SK-N-SH treated with all-trans-retinoic acid at 6 μM for 48 hours (cell line): ENCODE measurements around the gene MOB1A.

Experiments
- ZFP3 ChIP-seq: fragments of 250-450 bp; sonication (Bioruptor Pico); IDR thresholded peaks from 2 replicates; pipeline ENCODE4 v1.5.0; 2020; ENCODE audit warnings: mild to moderate bottlenecking, moderate library complexity
- ZFP30 ChIP-seq: fragments of 450-650 bp; formaldehyde crosslinking; IDR thresholded peaks from 2 replicates; pipeline ENCODE4 v1.5.0; 2022; ENCODE audit warnings: mild to moderate bottlenecking, moderate library complexity
- ZNF8 ChIP-seq: fragments of 450-650 bp; formaldehyde crosslinking; IDR thresholded peaks from 2 replicates; pipeline ENCODE4 v1.5.0; 2020; ENCODE audit warnings: mild to moderate bottlenecking, moderate library complexity
- TF ChIP-seq, protein P1 (sequence below): fragments of 250-450 bp; sonication (Bioruptor Pico); IDR thresholded peaks from 2 replicates; pipeline ENCODE4 v1.5.1; 2020; ENCODE audit warnings: low read depth, mild to moderate bottlenecking, moderate library complexity
- TF ChIP-seq, protein P2 (sequence below): fragments of 250-450 bp; sonication (Bioruptor Pico); IDR thresholded peaks from 2 replicates; pipeline ENCODE4 v1.8.0; 2020; ENCODE audit warnings: mild to moderate bottlenecking, moderate library complexity, borderline replicate concordance

DNA sequence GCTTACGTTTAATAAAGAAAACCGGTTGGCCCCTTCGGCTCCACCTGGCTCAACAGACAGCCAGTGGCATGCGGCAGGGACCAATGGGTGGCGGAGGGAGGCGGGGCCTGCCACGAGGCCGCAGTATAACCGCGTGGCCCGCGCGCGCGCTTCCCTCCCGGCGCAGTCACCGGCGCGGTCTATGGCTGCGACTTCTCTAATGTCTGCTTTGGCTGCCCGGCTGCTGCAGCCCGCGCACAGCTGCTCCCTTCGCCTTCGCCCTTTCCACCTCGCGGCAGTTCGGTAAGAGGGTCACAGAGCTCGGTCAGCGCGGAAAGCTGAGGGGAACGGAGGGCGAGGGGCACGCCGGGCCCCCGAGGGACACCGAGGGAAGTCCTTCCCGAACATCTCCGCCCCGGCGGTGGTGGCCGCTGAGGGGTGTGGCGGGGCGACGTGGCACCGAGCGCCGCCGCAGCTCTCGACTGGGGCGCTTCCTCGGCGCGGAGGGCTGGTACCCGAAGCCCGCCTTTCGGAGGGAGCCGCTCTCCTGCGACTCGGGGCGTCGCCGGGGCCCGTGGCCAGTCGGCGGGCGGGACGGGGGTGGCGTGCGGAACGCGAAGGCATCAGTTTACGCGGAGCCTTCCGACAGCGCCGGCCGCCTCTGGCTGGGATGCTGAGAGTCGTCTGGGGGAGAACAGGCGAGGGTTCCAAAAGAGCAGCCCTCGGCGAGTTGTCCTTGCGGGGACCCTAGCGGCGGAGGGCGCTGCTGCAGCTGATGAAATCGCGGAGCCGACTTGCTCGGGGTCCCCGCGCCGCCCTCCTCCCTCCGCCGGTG, 20.0 kb upstream of the MOB1A start, which contains the start of gene MTHFD2:
- TF ChIP-seq ZNF8 (CRISPR knock-in tag) (no peak), ZFP30 (CRISPR knock-in tag) (no peak), ZFP3 (CRISPR knock-in tag) (0 out of 2 replicates have a peak, but pooled peaks have one; percentile 11)
- TF ChIP-seq, protein P1, sequence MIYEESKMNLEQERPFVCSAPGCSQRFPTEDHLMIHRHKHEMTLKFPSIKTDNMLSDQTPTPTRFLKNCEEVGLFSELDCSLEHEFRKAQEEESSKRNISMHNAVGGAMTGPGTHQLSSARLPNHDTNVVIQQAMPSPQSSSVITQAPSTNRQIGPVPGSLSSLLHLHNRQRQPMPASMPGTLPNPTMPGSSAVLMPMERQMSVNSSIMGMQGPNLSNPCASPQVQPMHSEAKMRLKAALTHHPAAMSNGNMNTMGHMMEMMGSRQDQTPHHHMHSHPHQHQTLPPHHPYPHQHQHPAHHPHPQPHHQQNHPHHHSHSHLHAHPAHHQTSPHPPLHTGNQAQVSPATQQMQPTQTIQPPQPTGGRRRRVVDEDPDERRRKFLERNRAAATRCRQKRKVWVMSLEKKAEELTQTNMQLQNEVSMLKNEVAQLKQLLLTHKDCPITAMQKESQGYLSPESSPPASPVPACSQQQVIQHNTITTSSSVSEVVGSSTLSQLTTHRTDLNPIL (CRISPR knock-in tag), result no peak
- TF ChIP-seq, protein P2, sequence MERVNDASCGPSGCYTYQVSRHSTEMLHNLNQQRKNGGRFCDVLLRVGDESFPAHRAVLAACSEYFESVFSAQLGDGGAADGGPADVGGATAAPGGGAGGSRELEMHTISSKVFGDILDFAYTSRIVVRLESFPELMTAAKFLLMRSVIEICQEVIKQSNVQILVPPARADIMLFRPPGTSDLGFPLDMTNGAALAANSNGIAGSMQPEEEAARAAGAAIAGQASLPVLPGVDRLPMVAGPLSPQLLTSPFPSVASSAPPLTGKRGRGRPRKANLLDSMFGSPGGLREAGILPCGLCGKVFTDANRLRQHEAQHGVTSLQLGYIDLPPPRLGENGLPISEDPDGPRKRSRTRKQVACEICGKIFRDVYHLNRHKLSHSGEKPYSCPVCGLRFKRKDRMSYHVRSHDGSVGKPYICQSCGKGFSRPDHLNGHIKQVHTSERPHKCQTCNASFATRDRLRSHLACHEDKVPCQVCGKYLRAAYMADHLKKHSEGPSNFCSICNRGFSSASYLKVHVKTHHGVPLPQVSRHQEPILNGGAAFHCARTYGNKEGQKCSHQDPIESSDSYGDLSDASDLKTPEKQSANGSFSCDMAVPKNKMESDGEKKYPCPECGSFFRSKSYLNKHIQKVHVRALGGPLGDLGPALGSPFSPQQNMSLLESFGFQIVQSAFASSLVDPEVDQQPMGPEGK, result no peak
